C4-2B (cell line): ENCODE results near the gene CRIP2.

Source experiments
- CTCF ChIP-seq: fragments of 450-650 bp; conservative IDR thresholded peaks from 2 replicates; pipeline ENCODE4 v1.5.1; 2017; ENCODE audit warnings: mild to moderate bottlenecking
- ZFX ChIP-seq: fragments of 450-650 bp; IDR thresholded peaks from 2 replicates; pipeline ENCODE4 v1.6.1; 2017

- no peak for TF ChIP-seq CTCF
- TF ChIP-seq ZFX = no peak
These were observed 21.6 kb downstream of the CRIP2 start for GRCh38 chr14:105495990-105496830.
